A549 treated with AZD2906 at 1 μM for 4 hours (cell line): ENCODE measurements around the gene SPATA31D4. TPM values are rescaled to one million over a fixed set of nuclear protein-coding genes. Genes with fewer than 3 reads are reported as not detected.

Experiments used
- total RNA-seq: library from RNA; stranded (reverse); fragments of 200-300 nt; extraction: Qiagen RNA extraction; gene quantifications from 5 replicates; pipeline ENCODE4 v1.2.3, GENCODE V29; 2022

The SPATA31D4 gene
- total RNA-seq = not detected in 5 replicates

DNA sequence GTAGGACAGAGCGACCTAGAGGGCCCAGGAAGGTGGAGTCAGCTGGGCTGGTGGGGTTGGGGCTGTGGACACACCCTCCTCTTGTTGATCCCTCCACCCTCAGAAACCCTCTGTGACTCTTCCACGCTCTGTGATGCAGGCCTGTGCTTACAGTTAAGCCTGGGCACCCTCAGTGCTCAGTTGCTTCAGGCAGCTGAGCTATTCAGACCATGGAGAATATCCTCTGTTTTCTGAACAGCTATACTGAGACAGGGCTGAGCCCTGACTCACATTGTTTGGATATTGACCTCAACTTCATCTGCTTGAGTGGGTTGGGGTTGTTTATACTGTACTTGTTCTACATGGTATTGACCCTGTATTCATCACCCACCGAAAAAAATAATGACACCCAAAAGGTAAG, at the start of gene SPATA31D4:
Gene SPATA31D4, plus strand, starts transcription at position 124 of the 400 bp plus-strand sequence. Its CDS starts 86 bp downstream, at position 210.

DNA sequence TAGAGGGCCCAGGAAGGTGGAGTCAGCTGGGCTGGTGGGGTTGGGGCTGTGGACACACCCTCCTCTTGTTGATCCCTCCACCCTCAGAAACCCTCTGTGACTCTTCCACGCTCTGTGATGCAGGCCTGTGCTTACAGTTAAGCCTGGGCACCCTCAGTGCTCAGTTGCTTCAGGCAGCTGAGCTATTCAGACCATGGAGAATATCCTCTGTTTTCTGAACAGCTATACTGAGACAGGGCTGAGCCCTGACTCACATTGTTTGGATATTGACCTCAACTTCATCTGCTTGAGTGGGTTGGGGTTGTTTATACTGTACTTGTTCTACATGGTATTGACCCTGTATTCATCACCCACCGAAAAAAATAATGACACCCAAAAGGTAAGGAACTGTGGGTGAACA, 15.2 kb downstream of the SPATA31D4 start, which contains the start of gene SPATA31D3:
Gene SPATA31D3, plus strand, starts transcription at position 108 of the 400 bp plus-strand sequence. Its CDS starts 86 bp downstream, at position 194.

Other genes with a start within 250 kb of the SPATA31D4 start
- 80.1 to 87.7 TPM (median 86.7 TPM) in 5 replicates for gene TLE1, start 238.9 kb upstream of the SPATA31D4 start, total RNA-seq
- not detected in 5 replicates for gene SPATA31D3, start 15.1 kb downstream of the SPATA31D4 start, total RNA-seq
- gene SPATA31D1, start 60.3 kb downstream of the SPATA31D4 start, total RNA-seq = not detected in 5 replicates